Measurements from ENCODE around the gene FGF8.

DNA sequence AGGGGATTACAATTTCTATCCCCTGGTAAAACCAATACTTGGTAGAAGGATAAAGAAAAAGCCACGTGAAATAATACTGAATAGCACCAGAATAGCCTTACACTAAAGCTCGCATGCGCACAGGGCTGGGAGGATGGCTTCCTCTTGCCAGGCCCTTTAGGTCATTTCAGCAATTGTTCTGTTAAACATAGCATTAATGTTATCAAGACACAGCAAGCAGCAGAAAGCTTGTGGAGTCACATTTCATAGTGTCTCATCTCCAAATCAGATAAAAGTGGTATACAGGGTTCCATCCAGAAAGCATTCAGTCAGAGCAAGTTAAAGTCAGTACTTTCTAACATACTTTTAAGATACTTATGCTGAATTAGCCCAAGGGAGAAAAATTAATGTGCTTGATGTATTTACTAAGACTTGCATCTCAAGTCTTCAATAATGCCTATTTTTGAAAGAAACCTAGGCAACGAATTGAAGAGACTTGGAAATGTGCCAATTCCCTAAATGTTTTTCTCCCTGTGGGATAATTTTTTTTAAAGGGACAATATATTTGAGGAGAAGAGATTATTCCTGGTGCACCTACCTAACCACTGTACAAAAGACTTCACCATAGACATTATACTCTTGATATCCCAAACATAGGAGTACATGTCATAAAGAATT lies 21.6 kb upstream of the FGF8 start:
- TF ChIP-seq, protein P1, sequence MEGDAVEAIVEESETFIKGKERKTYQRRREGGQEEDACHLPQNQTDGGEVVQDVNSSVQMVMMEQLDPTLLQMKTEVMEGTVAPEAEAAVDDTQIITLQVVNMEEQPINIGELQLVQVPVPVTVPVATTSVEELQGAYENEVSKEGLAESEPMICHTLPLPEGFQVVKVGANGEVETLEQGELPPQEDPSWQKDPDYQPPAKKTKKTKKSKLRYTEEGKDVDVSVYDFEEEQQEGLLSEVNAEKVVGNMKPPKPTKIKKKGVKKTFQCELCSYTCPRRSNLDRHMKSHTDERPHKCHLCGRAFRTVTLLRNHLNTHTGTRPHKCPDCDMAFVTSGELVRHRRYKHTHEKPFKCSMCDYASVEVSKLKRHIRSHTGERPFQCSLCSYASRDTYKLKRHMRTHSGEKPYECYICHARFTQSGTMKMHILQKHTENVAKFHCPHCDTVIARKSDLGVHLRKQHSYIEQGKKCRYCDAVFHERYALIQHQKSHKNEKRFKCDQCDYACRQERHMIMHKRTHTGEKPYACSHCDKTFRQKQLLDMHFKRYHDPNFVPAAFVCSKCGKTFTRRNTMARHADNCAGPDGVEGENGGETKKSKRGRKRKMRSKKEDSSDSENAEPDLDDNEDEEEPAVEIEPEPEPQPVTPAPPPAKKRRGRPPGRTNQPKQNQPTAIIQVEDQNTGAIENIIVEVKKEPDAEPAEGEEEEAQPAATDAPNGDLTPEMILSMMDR (IDR thresholded peaks at IDR 0.05): no peak
- TF ChIP-seq POLR2A (IDR thresholded peaks at IDR 0.05) (no peak), EP300 (IDR thresholded peaks at IDR 0.05) (no peak)

All from tibial nerve (tissue), 4 donors.